ENCODE results near the gene TMEM98. TPM values are rescaled to one million over a fixed set of nuclear protein-coding genes. Genes with fewer than 3 reads are reported as not detected.

TMEM98 gene
- total and polyA plus RNA-seq, 2 of the 8 experiments (the other 6 are each of a cell fraction or from before 2014, with no cell fraction given) = 86.1 to 232 TPM

GRCh38 chr17:32879134-32879533 lies 48.8 kb upstream of the TMEM98 start:
- no peaks in the 10 kb centered on the region; a peak in 1 of 7 replicates for H3K4me1 ChIP-seq (replicated peaks in 1 of 4; ENCODE audit: control insufficient read depth in 3 of 4, insufficient read depth in 4 of 4, low read length in 3 of 4)
- TF ChIP-seq SP2 (IDR thresholded peaks at IDR 0.05; ENCODE audit: low read length) (no peak), CHD2 (IDR thresholded peaks at IDR 0.05; ENCODE audit: low read length) (no peak), RNF2 (IDR thresholded peaks at IDR 0.05; ENCODE audit: borderline replicate concordance, low read depth, low read length, missing control alignments, poor library complexity, severe bottlenecking) (no peak), POLR2A (IDR thresholded peaks at IDR 0.05; ENCODE audit: control extremely low read depth in 1 of 2, low read depth in 2 of 2, low read length in 2 of 2) (no peak), CBX5 (IDR thresholded peaks at IDR 0.05; ENCODE audit: low read depth, low read length) (no peak), SIX5 (IDR thresholded peaks at IDR 0.05; ENCODE audit: low read depth, low read length) (no peak)
- no peak overlapping the region for H3K14ac ChIP-seq (ENCODE audit: insufficient read length)
- H3K18ac ChIP-seq (ENCODE audit: extremely low read depth, low read length) = no peak overlapping the region
- H4K5ac ChIP-seq (ENCODE audit: insufficient read length, low read depth, low read length) = no peak overlapping the region
- WGBS, 2 experiments (ENCODE audit: extremely low coverage in 1 of 2, insufficient coverage in 1 of 2, insufficient read length in 1 of 2, insufficient replicate concordance in 2 of 2, low coverage in 1 of 2, low lambda C conversion rate in 2 of 2, missing lambda C conversion rate in 1 of 2) = 89% methylated on average over 1 of the region's 1 CpG; no CpG with 5 or more reads in 1 of the 2 experiments
- no peak overlapping the region for H2BK15ac ChIP-seq (ENCODE audit: low read length)
- no peaks in the 10 kb centered on the region for H3K27me3 ChIP-seq (replicated peaks in 1 of 4; ENCODE audit: control insufficient read depth in 3 of 4, extremely low read depth in 1 of 4, insufficient read depth in 3 of 4, low read length in 3 of 4)
- peaks cover 0 to 4% of the 10 kb centered on the region in 2 experiments for H4K20me1 ChIP-seq (replicated peaks in 1 of 2; ENCODE audit: control insufficient read depth in 1 of 2, insufficient read depth in 2 of 2, low read length in 2 of 2)
- H3K23ac ChIP-seq (ENCODE audit: insufficient read length) = no peak overlapping the region
- no peak overlapping the region for H3K56ac ChIP-seq (replicated peaks; ENCODE audit: insufficient read length, low read depth, low read length)
- H3K23me2 ChIP-seq (ENCODE audit: low read depth, low read length) = no peaks in the 10 kb centered on the region; the same call in none of the 2 replicates
- H2BK5ac ChIP-seq (ENCODE audit: low read depth, low read length) = no peak overlapping the region
- POLR2A ChIA-PET (ENCODE audit: partially characterized antibody) = no interaction called here
- no peak overlapping the region for H2BK12ac ChIP-seq (ENCODE audit: low read depth, low read length)
- H3K9me3 ChIP-seq (ENCODE audit: insufficient read depth in 2 of 2, low read depth in 1 of 2, low read length in 1 of 2) = no peaks in the 10 kb centered on the region
- H3K4me2 ChIP-seq (ENCODE audit: insufficient read depth in 1 of 2, low read depth in 2 of 2, low read length in 2 of 2) = no peak overlapping the region
- H4K91ac ChIP-seq (replicated peaks; ENCODE audit: insufficient read length, low read length) = no peak overlapping the region
- peaks cover 0 to 12% of the 10 kb centered on the region in 2 experiments; a peak in 2 of 4 replicates for H3K79me2 ChIP-seq (ENCODE audit: control insufficient read depth in 1 of 2, insufficient read depth in 2 of 2, low read length in 2 of 2)
- no peak overlapping the region for H2BK120ac ChIP-seq (replicated peaks; ENCODE audit: low read depth, low read length)
- H2BK20ac ChIP-seq (ENCODE audit: low read length) = no peak overlapping the region
- H4K8ac ChIP-seq (ENCODE audit: extremely low read depth, insufficient read depth, low read length) = no peak overlapping the region
- FAIRE-seq = no peak
- no peak overlapping the region for H3K4ac ChIP-seq (replicated peaks; ENCODE audit: insufficient read length, low read depth, low read length)
- H3K4me3 ChIP-seq (ENCODE audit: extremely low read depth in 1 of 4, insufficient read depth in 2 of 4, low read depth in 3 of 4, low read length in 4 of 4) = no peak overlapping the region
- no peaks in the 10 kb centered on the region for H3K79me1 ChIP-seq (ENCODE audit: low read depth, low read length)
- H2AFZ ChIP-seq (ENCODE audit: low read length) = no peak overlapping the region
- H3K27ac ChIP-seq (ENCODE audit: low read depth, low read length) = no peak overlapping the region
- H3K36me3 ChIP-seq (ENCODE audit: control insufficient read depth in 2 of 4, insufficient read depth in 4 of 4, low read length in 3 of 4) = no peaks in the 10 kb centered on the region
- CTCF ChIA-PET (ENCODE audit: partially characterized antibody) = interaction anchor here (0.8 to 6.1 kb wide), 5 partner anchors 27 to 263 kb away, joined by 3 to 77 read pairs (median 26); partner anchors contain the start of gene TMEM98
- no peak overlapping the region for H3K9ac ChIP-seq (replicated peaks in 1 of 4; ENCODE audit: extremely low read depth in 1 of 4, low read depth in 3 of 4, low read length in 3 of 4)
- H2AK5ac ChIP-seq (ENCODE audit: low read depth, low read length) = no peak overlapping the region
- DNase-seq (ENCODE audit: low read depth in 1 of 2, low spot score in 2 of 2) = no peak
